ENCODE measurements around the gene ARL2.

The ARL2 gene

GRCh38 chr11:65051398-65051858 is 37.5 kb downstream of the ARL2 start:
- DNase-seq: no peak

GRCh38 chr11:65053827-65054508 is 40.0 kb downstream of the ARL2 start:
- DNase-seq: peak; percentile 39

DNA sequence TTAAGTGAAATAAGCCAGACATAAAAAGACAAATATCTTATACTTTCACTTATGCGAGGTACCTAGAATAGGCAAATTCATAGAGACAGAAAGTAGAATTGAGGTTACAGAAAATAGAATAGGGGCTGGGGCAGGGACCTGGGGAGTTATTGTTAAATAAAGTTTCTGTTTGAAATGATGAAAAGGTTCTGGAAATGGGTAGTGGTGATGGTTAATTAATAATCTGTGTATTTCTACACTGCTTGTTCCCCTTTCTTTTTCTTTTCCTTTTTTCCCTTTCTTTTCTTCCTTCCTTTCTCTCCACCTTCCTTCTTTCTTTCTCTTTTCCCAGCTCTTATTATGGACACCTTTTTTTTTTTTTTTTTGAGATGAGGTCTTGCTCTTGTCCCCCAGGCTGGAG is 41.6 kb downstream of the ARL2 start:
- no peak for DNase-seq

DNA sequence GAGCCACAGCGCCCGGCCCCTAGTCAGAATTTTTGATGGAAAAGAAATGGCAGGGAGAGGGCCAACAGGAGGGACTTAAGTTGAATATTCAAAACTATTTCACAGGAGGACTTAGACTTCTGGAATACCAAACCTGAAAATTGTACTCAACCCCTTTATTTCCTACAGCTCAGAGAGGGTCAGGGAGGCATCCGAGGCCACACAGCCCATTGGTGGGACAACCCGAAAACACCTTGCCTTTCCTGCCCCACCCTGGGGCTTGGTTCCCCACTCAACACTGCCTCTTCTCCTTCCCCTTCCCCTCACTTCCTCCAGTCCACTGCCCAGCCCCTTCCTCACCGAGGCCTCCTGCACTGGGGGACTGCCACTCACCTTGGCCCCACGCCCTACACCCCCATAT is 43.0 kb downstream of the ARL2 start:
- DNase-seq: no peak

GRCh38 chr11:65057526-65057925 is 43.6 kb downstream of the ARL2 start:
- DNase-seq: no peak

GRCh38 chr11:65058012-65058411 is 44.1 kb downstream of the ARL2 start:
- DNase-seq: no peak

- DNase-seq: no peak
Observed at GRCh38 chr11:65058419-65059054, 44.6 kb downstream of the ARL2 start, which contains the start of gene NAALADL1. Gene NAALADL1, minus strand, starts transcription at chr11:65058553. Its CDS starts 32 bp downstream, at chr11:65058521.

- no peak for DNase-seq
Observed at GRCh38 chr11:65059523-65059922, 45.6 kb downstream of the ARL2 start.

DNA sequence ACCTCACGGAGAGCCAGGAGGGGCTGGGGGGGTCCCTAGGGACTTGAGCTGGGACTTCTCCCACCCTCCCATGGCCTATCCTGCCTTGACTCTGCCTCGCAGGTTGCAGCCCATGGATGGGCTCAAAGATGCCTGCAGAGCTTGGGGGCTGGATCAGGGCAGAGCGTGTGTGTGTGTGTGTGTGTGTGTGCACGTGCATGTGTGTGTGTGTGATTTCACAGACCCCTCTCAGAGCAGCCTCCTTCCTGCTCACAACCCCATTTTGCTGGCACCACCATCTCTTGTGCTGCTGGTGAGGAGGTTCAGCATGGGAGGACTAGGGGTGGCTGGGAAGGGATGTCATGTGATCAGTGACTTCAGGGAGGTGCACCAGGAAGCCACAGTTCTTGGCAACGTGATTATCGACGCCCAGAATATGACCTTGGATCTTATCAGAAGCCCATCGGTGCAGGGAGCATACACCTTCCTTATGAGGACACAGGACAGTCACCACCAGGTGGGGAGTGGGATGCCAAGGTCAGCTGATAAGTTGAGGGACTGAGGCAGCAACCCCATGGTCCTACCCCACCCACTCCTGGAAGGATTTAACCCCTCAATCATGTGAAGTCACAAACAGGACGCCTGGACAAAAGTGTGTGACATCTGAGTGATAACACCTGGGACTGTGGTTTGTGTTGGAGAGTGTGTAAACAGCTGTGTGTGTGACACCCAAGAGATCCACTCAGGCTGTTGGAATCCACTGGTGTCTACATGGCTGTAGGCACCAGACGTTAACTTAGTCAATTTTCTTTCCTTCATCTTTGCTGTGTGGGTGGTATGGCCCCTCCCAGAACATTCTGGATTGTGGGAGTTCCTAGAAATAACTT is 46.2 kb downstream of the ARL2 start:
- DNase-seq: no peak

DNA sequence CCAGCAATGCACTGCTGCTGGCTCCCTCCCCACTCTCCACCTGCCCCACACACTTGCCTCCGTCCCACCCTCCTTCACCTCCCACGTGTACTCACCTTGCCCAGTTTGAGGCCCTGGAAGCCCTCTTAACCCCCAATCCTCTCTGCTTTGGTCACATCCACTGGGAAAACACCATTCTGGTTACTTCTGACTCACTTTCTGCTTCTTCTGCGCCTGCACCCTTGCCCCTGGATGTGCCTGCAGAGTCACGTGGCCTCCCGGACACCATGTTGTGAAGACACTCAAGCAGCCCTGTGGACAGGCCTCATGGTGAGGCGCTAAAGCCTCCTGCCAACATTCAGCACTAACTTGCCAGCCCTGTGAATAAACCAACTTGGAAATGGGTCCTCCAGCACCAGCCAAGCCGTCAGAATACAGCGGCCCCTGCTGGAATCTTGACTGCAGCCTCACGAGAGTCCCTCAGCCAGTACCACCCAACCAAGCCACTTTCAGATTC is 47.0 kb downstream of the ARL2 start:
- no peak for DNase-seq

DNA sequence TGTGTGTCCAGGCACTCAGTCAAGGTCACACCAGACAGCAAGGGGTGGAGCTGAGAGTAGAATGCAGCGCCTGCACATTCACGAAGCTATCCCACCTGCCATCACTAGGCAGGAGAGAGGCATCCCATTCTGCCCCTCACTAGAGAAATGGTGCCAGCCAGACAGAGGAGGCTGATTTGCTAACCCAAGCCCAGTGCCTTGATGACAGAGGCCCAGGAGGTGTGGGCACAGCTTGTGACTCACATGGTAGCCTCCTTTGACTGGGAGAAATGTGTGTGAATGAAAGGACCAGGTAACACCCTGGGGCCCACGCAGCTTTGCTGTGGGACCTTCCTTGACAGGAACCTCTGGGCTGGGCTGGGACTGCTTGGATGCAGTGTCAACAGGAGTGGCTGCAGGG is 49.6 kb downstream of the ARL2 start:
- DNase-seq: no peak

- no peak for DNase-seq
Observed at GRCh38 chr11:65064847-65065240, 50.9 kb downstream of the ARL2 start.

- DNase-seq: no peak
Observed at GRCh38 chr11:65065851-65066250, 51.9 kb downstream of the ARL2 start.

- no peak for DNase-seq
Observed at GRCh38 chr11:65066315-65066714, 52.4 kb downstream of the ARL2 start.

GRCh38 chr11:65066805-65067291 is 52.9 kb downstream of the ARL2 start:
- no peak for DNase-seq

GRCh38 chr11:65067446-65067845 is 53.5 kb downstream of the ARL2 start:
- no peak for DNase-seq

GRCh38 chr11:65069217-65069616 is 55.3 kb downstream of the ARL2 start:
- no peak for DNase-seq
